Activated T-helper 1 cell treated with anti-CD3 and anti-CD28 coated beads, Interleukin-12 subunit alpha, Interleukin-12 subunit beta, Interleukin-2, Interleukin-4 antibody, amounts not matched to agents 30 ng/mL and 10 ng/mL and 1 ng/mL, durations not matched to agents 14 hours and 24 hours and 36 hours (primary cell): ENCODE data around the gene CABP4. TPM values are rescaled to one million over a fixed set of nuclear protein-coding genes. Genes with fewer than 3 reads are reported as not detected.

ENCODE experiments used
- DNase-seq: peaks from one replicate; pipeline ENCODE4 v3.0.0; 2021; ENCODE audit warnings: low spot score
- H3K27ac Mint-ChIP-seq: one replicate; pipeline ENCODE4 v1.8.0; 2021; ENCODE audit warnings: mild to moderate bottlenecking, mixed read lengths
- H3K27me3 Mint-ChIP-seq: one replicate; pipeline ENCODE4 v1.8.0; 2022; ENCODE audit warnings: mild to moderate bottlenecking, moderate library complexity, mixed read lengths; ENCODE audit not compliant: insufficient read depth
- H3K36me3 Mint-ChIP-seq: one replicate; pipeline ENCODE4 v1.8.0; 2021; ENCODE audit warnings: low read depth, mixed read lengths
- H3K4me1 Mint-ChIP-seq: one replicate; pipeline ENCODE4 v1.8.0; 2021; ENCODE audit warnings: low read depth, mixed read lengths
- H3K4me3 Mint-ChIP-seq: one replicate; pipeline ENCODE4 v1.8.0; 2021; ENCODE audit warnings: mild to moderate bottlenecking, moderate library complexity, mixed read lengths
- H3K9me3 Mint-ChIP-seq: one replicate; pipeline ENCODE4 v1.8.0; 2021; ENCODE audit warnings: mixed read lengths
- intact Hi-C: fragments of 100-400 bp; cut with micrococcal nuclease; formaldehyde crosslinking; loops from one replicate; pipeline ENCODE4 v1.15.1; 2024
- total RNA-seq: library from RNA; stranded (reverse); gene quantifications from 2 replicates; pipeline ENCODE4 v1.2.3, GENCODE V29; 2022

Gene CABP4
- total RNA-seq, 1 donor from 2014 or later: 0.86 TPM

- peak; percentile 81 for DNase-seq
- Mint-ChIP-seq H3K4me1 (peaks cover 52% of the 10 kb centered on the region), H3K27me3 (no peaks in the 10 kb centered on the region), H3K27ac (peak overlapping the region; percentile 96), H3K9me3 (no peaks in the 10 kb centered on the region), H3K4me3 (peak overlapping the region; percentile 92), H3K36me3 (peaks cover 20% of the 10 kb centered on the region)
- intact Hi-C loops: loop anchor here (1.0 to 5.0 kb wide), 9 partner anchors 18 to 299 kb away; partner anchors contain the start of genes ANKRD13D and GRK2
These were observed 50.6 kb downstream of the CABP4 start for GRCh38 chr11:67505605-67506396.

- peaks cover 46% of the 10 kb centered on the region for H3K4me1 Mint-ChIP-seq
These were observed 51.4 kb downstream of the CABP4 start for GRCh38 chr11:67506426-67507051.

GRCh38 chr11:67507242-67507863, 52.2 kb downstream of the CABP4 start:
- Mint-ChIP-seq H3K4me1 (peaks cover 42% of the 10 kb centered on the region), H3K4me3 (peak overlapping the region; percentile 92), H3K9me3 (no peaks in the 10 kb centered on the region), H3K27me3 (no peaks in the 10 kb centered on the region), H3K36me3 (peaks cover 14% of the 10 kb centered on the region), H3K27ac (peak overlapping the region; percentile 93)
- intact Hi-C loops: loop anchor here (2.0 to 5.0 kb wide), 4 partner anchors 220 to 297 kb away; partner anchors contain the start of genes ANKRD13D and GRK2
- DNase-seq: no peak

More at GRCh38 chr11:67506426-67507051, 51.4 kb downstream of the CABP4 start:
- peak overlapping the region; percentile 96 for H3K27ac Mint-ChIP-seq
- peak overlapping the region; percentile 92 for H3K4me3 Mint-ChIP-seq
- no peak for DNase-seq
- H3K36me3 Mint-ChIP-seq: peaks cover 14% of the 10 kb centered on the region
- H3K27me3 Mint-ChIP-seq: no peaks in the 10 kb centered on the region
- no peaks in the 10 kb centered on the region for H3K9me3 Mint-ChIP-seq
- intact Hi-C loops: loop anchor here (1.0 to 5.0 kb wide), 9 partner anchors 19 to 298 kb away; partner anchors contain the start of genes ANKRD13D and GRK2

DNA sequence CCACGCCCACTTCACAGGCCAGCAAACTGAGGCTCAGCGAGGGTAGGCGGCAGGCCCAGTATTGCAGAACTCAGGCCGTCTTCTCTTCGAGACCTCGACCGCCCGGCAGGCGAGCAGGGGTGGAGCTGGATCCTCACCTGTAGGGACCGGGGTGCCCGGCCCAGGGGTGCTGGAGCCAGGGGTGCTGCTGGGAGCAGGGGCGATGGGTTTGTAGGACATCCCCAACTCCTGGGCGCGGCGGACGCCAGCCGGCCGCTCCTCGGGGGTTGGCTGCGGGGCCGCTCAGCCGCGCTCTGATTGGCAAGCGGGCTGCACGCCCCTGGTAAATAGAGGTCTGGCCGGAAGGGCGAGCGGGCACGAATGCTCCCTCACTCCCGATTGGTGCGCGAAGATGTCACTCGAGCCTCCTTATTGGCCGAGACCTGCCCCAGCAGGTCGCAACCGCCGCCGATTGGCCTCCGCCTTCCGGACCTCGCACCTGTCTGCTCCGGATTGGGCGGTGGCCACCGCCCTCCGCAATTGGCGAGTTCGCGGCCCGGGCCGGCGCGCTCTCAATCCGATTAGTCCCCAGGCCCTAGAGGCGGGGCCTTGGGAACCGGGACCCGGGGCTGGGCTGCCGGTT, 52.8 kb downstream of the CABP4 start, which contains the start of gene CDK2AP2:
Gene CDK2AP2, minus strand, starts transcription at position 299 of the 622 bp plus-strand sequence. Its CDS starts 80 bp downstream, at position 219.
- H3K36me3 Mint-ChIP-seq: peaks cover 10% of the 10 kb centered on the region
- H3K4me3 Mint-ChIP-seq: peak within 1 kb of the TSS; percentile 92
- peak within 1 kb of the TSS; percentile 93 for H3K27ac Mint-ChIP-seq
- H3K9me3 Mint-ChIP-seq: no peaks in the 10 kb centered on the region
- peaks cover 36% of the 10 kb centered on the region for H3K4me1 Mint-ChIP-seq
- peak; percentile 97 for DNase-seq
- no peaks in the 10 kb centered on the region for H3K27me3 Mint-ChIP-seq
- intact Hi-C loops: loop anchor here (1.0 to 5.0 kb wide), 15 partner anchors 25 to 953 kb away; partner anchors contain the start of genes AIP, ANKRD13D, GRK2 and KDM2A

- peaks cover 35% of the 10 kb centered on the region for H3K4me1 Mint-ChIP-seq
- H3K9me3 Mint-ChIP-seq: no peaks in the 10 kb centered on the region
- DNase-seq: peak; percentile 97
- H3K27ac Mint-ChIP-seq: peak overlapping the region; percentile 93
- H3K27me3 Mint-ChIP-seq: no peaks in the 10 kb centered on the region
- H3K4me3 Mint-ChIP-seq: peak overlapping the region; percentile 92
- intact Hi-C loops: loop anchor here (1.0 to 5.0 kb wide), 13 partner anchors 25 to 952 kb away; partner anchors contain the start of genes AIP, ANKRD13D, GRK2 and KDM2A
- peaks cover 9% of the 10 kb centered on the region for H3K36me3 Mint-ChIP-seq
These were observed 53.5 kb downstream of the CABP4 start for GRCh38 chr11:67508486-67509121.

DNA sequence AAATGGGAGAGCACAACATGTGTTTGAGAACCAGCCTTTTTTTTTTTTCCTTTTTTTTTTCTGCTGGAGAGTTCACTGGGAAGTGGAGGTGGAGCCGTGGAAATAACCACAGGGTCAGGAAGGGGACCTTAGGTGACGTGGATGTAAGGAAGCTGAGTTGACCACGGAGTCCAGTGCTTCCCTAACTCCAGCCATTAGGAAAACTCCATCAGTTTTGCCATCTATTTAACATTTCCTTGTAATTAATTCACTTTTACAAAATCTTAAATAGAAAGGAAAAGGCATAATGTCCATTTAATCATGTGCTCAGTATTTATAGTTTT, 54.8 kb downstream of the CABP4 start:
- Mint-ChIP-seq H3K27ac (peak overlapping the region; percentile 61), H3K27me3 (peaks cover 4% of the 10 kb centered on the region), H3K4me3 (peak overlapping the region; percentile 92), H3K4me1 (peaks cover 35% of the 10 kb centered on the region), H3K36me3 (peaks cover 9% of the 10 kb centered on the region), H3K9me3 (no peaks in the 10 kb centered on the region)
- intact Hi-C loops: no loop called here
- DNase-seq: no peak

Other genes with a start within 250 kb of the CABP4 start
- gene GRK2, start 188.9 kb upstream of the CABP4 start, total RNA-seq: 249 and 250 TPM in 2 replicates
- 124 and 129 TPM in 2 replicates for gene ANKRD13D, start 166.1 kb upstream of the CABP4 start, total RNA-seq
- gene SSH3, start 151.8 kb upstream of the CABP4 start, total RNA-seq: 9.2 and 9.4 TPM in 2 replicates
- gene POLD4, start 101.8 kb upstream of the CABP4 start, total RNA-seq: 36.7 and 39.8 TPM in 2 replicates
- gene CLCF1, start 81.8 kb upstream of the CABP4 start, total RNA-seq: 0.64 and 0.73 TPM in 2 replicates
- gene RAD9A, start 63.4 kb upstream of the CABP4 start, total RNA-seq: 30.7 and 31.6 TPM in 2 replicates
- gene PPP1CA, start 53.5 kb upstream of the CABP4 start, total RNA-seq: 260 and 263 TPM in 2 replicates
- gene TBC1D10C, start 51.3 kb upstream of the CABP4 start, total RNA-seq: 131 and 135 TPM in 2 replicates
- 0.62 and 0.81 TPM in 2 replicates for gene CARNS1, start 39.7 kb upstream of the CABP4 start, total RNA-seq
- 84.1 and 86.2 TPM in 2 replicates for gene RPS6KB2, start 26.9 kb upstream of the CABP4 start, total RNA-seq
- gene PTPRCAP, start 17.7 kb upstream of the CABP4 start, total RNA-seq: 108 and 109 TPM in 2 replicates
- 222 and 225 TPM in 2 replicates for gene CORO1B, start 11.9 kb upstream of the CABP4 start, total RNA-seq
- gene GPR152, start 2.6 kb upstream of the CABP4 start, total RNA-seq: not detected in 2 replicates
- 55.1 and 61.4 TPM in 2 replicates for gene TMEM134, start 13.9 kb downstream of the CABP4 start, total RNA-seq
- gene AIP, start 27.7 kb downstream of the CABP4 start, total RNA-seq: 200 and 203 TPM in 2 replicates
- 138 and 140 TPM in 2 replicates for gene PITPNM1, start 50.0 kb downstream of the CABP4 start, total RNA-seq
- gene CDK2AP2, start 52.8 kb downstream of the CABP4 start, total RNA-seq: 107 and 115 TPM in 2 replicates
- gene CABP2, start 68.1 kb downstream of the CABP4 start, total RNA-seq: not detected in 2 replicates
- 278 and 289 TPM in 2 replicates for gene GSTP1, start 128.5 kb downstream of the CABP4 start, total RNA-seq
- gene NDUFV1, start 151.6 kb downstream of the CABP4 start, total RNA-seq: 289 and 303 TPM in 2 replicates
- 18.5 and 19.9 TPM in 2 replicates for gene NUDT8, start 174.6 kb downstream of the CABP4 start, total RNA-seq
- not detected in 2 replicates for gene TBX10, start 184.4 kb downstream of the CABP4 start, total RNA-seq
- gene ACY3, start 195.4 kb downstream of the CABP4 start, total RNA-seq: 0.32 TPM in 1 of 2 replicates, not detected in the other
- not detected in 2 replicates for gene ALDH3B2, start 219.3 kb downstream of the CABP4 start, total RNA-seq